IMR-90 (cell line): Measurements from ENCODE around the gene PRDM5. TPM values are rescaled to one million over a fixed set of nuclear protein-coding genes. Genes with fewer than 3 reads are reported as not detected.

ENCODE experiments used
- ATAC-seq: fragments of 200-7000 bp; cut with Tn5 transposase; 2 replicates; pipeline ENCODE4 v1.9.1; 2020; ENCODE audit warnings: low read depth, mild to moderate bottlenecking, moderate library complexity
- BruUV-seq: library from RNA; stranded (reverse); fragments of 400-500 nt; replicated peaks from 2 replicates; lab custom pipeline; 2021; lab: Mats Ljungman, UMichigan
- CTCF ChIA-PET: fragments of 300-600 bp; formaldehyde crosslinking; extraction: SDS; loops from one replicate; lab custom pipeline; 2021; ENCODE audit warnings: antibody characterized with exemption; lab: Yijun Ruan, JAX
- POLR2A ChIA-PET: fragments of 300-600 bp; sonication (Branson Sonifier 250); formaldehyde crosslinking; loops from one replicate; lab custom pipeline; 2022; ENCODE audit warnings: antibody characterized with exemption; ENCODE audit not compliant: unreplicated experiment; lab: Charles Lee
- DNase-seq: peaks from one replicate; pipeline ENCODE4 v3.0.0; 2013
- H2AFZ ChIP-seq: replicated peaks from 2 replicates; pipeline ENCODE3; 2013; ENCODE audit warnings: low read length, mild to moderate bottlenecking; ENCODE audit not compliant: poor library complexity
- H2AK5ac ChIP-seq: 2 replicates; pipeline ENCODE4 v1.6.1; 2013; ENCODE audit warnings: low read depth, low read length, inconsistent platforms
- H2AK9ac ChIP-seq: replicated peaks from 2 replicates; pipeline ENCODE3; 2013; ENCODE audit warnings: mild to moderate bottlenecking, low read depth, low read length, moderate library complexity; ENCODE audit not compliant: poor library complexity
- H2BK120ac ChIP-seq: 2 replicates; pipeline ENCODE4 v1.6.1; 2013; ENCODE audit warnings: low read depth, low read length, inconsistent platforms
- H2BK15ac ChIP-seq: 3 replicates; pipeline ENCODE4 v1.6.1; 2013; ENCODE audit warnings: low read depth, low read length, inconsistent platforms
- H2BK20ac ChIP-seq: 2 replicates; pipeline ENCODE4 v1.6.1; 2013; ENCODE audit warnings: low read depth, mild to moderate bottlenecking, inconsistent platforms, low read length, moderate library complexity
- H2BK5ac ChIP-seq: 2 replicates; pipeline ENCODE4 v1.6.1; 2013; ENCODE audit warnings: mild to moderate bottlenecking, low read depth, low read length, inconsistent platforms; ENCODE audit not compliant: poor library complexity, severe bottlenecking
- H3K14ac ChIP-seq: replicated peaks from 2 replicates; pipeline ENCODE4 v1.6.1; 2013; ENCODE audit warnings: low read depth, low read length, inconsistent platforms
- H3K18ac ChIP-seq: 2 replicates; pipeline ENCODE4 v1.6.1; 2013; ENCODE audit warnings: low read depth, low read length, control low read depth
- H3K23ac ChIP-seq: 2 replicates; pipeline ENCODE4 v1.6.1; 2013; ENCODE audit warnings: low read depth, low read length, inconsistent platforms
- H3K27ac ChIP-seq: 2 replicates; pipeline ENCODE4 v1.5.1; 2013; ENCODE audit warnings: mild to moderate bottlenecking, control low read depth, low read length; ENCODE audit not compliant: insufficient read depth
- H3K27me3 ChIP-seq: 2 replicates; pipeline ENCODE4 v1.6.1; 2013; ENCODE audit warnings: low read length; ENCODE audit not compliant: control insufficient read depth, insufficient read depth
- H3K36me3 ChIP-seq: 2 replicates; pipeline ENCODE4 v1.6.1; 2013; ENCODE audit warnings: low read length, mixed read lengths; ENCODE audit not compliant: control insufficient read depth, insufficient read depth
- H3K4ac ChIP-seq: 2 replicates; pipeline ENCODE4 v1.6.1; 2013; ENCODE audit warnings: low read depth, low read length, inconsistent platforms
- H3K4me1 ChIP-seq: 2 replicates; pipeline ENCODE4 v1.6.1; 2013; ENCODE audit warnings: low read length, mixed read lengths; ENCODE audit not compliant: control insufficient read depth, insufficient read depth
- H3K4me2 ChIP-seq: 2 replicates; pipeline ENCODE4 v1.6.1; 2013; ENCODE audit warnings: low read depth, mild to moderate bottlenecking, control low read depth, low read length, moderate library complexity
- H3K4me3 ChIP-seq: 2 replicates; pipeline ENCODE4 v1.5.1; 2013; ENCODE audit warnings: low read depth, mild to moderate bottlenecking, control low read depth, low read length, moderate library complexity; ENCODE audit not compliant: insufficient read depth
- H3K56ac ChIP-seq: 2 replicates; pipeline ENCODE4 v1.6.1; 2013; ENCODE audit warnings: low read length, inconsistent platforms; ENCODE audit not compliant: insufficient read depth; ENCODE audit errors: extremely low read depth
- H3K79me1 ChIP-seq, 2 experiments: 2 replicates each; pipeline ENCODE4 v1.6.1; 2013; ENCODE audit warnings: low read length in 2 of 2, inconsistent platforms in 1 of 2, low read depth in 1 of 2
- H3K9ac ChIP-seq: 2 replicates; pipeline ENCODE4 v1.6.1; 2013; ENCODE audit warnings: low read depth, low read length, control low read depth
- H3K9me1 ChIP-seq: 2 replicates; pipeline ENCODE4 v1.6.1; 2013; ENCODE audit warnings: low read length, inconsistent platforms; ENCODE audit not compliant: insufficient read depth
- H3K9me3 ChIP-seq: 2 replicates; pipeline ENCODE4 v1.6.1; 2013; ENCODE audit warnings: low read length; ENCODE audit not compliant: control insufficient read depth, insufficient read depth
- H4K20me1 ChIP-seq: 2 replicates; pipeline ENCODE4 v1.6.1; 2013; ENCODE audit warnings: low read length, inconsistent platforms; ENCODE audit not compliant: insufficient read depth
- H4K5ac ChIP-seq: 2 replicates; pipeline ENCODE4 v1.6.1; 2013; ENCODE audit warnings: mild to moderate bottlenecking, low read depth, low read length, control low read depth
- H4K8ac ChIP-seq, 2 experiments: 2 replicates each; pipeline ENCODE4 v1.6.1; 2013; ENCODE audit warnings: low read depth in 2 of 2, low read length in 2 of 2, control low read depth in 1 of 2, inconsistent platforms in 1 of 2
- H4K91ac ChIP-seq: 2 replicates; pipeline ENCODE4 v1.6.1; 2013; ENCODE audit warnings: low read depth, low read length, inconsistent platforms; ENCODE audit not compliant: insufficient read depth
- BHLHE40 ChIP-seq: fragments of 150-350 bp; IDR thresholded peaks from 2 replicates; pipeline ENCODE4 v1.6.1; 2016; ENCODE audit warnings: mild to moderate bottlenecking, low read depth, low read length
- CEBPB ChIP-seq: IDR thresholded peaks from 2 replicates; pipeline ENCODE4 v1.6.1; 2012; ENCODE audit warnings: low read depth, low read length, improper control_type of control experiment
- CHD1 ChIP-seq: IDR thresholded peaks from 2 replicates; pipeline ENCODE4 v1.6.1; 2012; ENCODE audit warnings: low read depth, low read length, improper control_type of control experiment
- FOS ChIP-seq: fragments of 150-350 bp; IDR thresholded peaks from 2 replicates; pipeline ENCODE4 v1.6.1; 2016; ENCODE audit warnings: low read depth, low read length
- MAZ ChIP-seq: IDR thresholded peaks from 2 replicates; pipeline ENCODE4 v1.6.1; 2012; ENCODE audit warnings: low read depth, mild to moderate bottlenecking, low read length, improper control_type of control experiment, moderate library complexity, borderline replicate concordance
- NFE2L2 ChIP-seq: fragments of 150-350 bp; IDR thresholded peaks from 2 replicates; pipeline ENCODE4 v1.6.1; 2016; ENCODE audit warnings: low read depth, mild to moderate bottlenecking, low read length
- POLR2A ChIP-seq: IDR thresholded peaks from 2 replicates; pipeline ENCODE4 v1.6.1; 2012; ENCODE audit warnings: mild to moderate bottlenecking, low read depth, low read length
- RAD21 ChIP-seq: IDR thresholded peaks from 2 replicates; pipeline ENCODE4 v1.6.1; 2012; ENCODE audit warnings: low read length, improper control_type of control experiment
- RCOR1 ChIP-seq: IDR thresholded peaks from 2 replicates; pipeline ENCODE4 v1.6.1; 2012; ENCODE audit warnings: mild to moderate bottlenecking, low read length, improper control_type of control experiment; ENCODE audit not compliant: insufficient replicate concordance
- RFX5 ChIP-seq: IDR thresholded peaks from 2 replicates; pipeline ENCODE4 v1.8.0; 2012; ENCODE audit warnings: low read depth, mild to moderate bottlenecking, low read length, moderate library complexity
- WGBS, 2 experiments: methylation state at CpG; one replicate each; pipeline versions ENCODE4 v1.1.5 to v1.1.7; 2013; ENCODE audit warnings: missing lambda C conversion rate in 2 of 2; ENCODE audit not compliant: insufficient read length in 1 of 2; ENCODE audit errors: extremely low coverage in 2 of 2; 5-methylcytosine and 5-hydroxymethylcytosine counted together
- dilution Hi-C: fragments of 300-500 bp; cut with HindIII; formaldehyde crosslinking; loops from one replicate; pipeline ENCODE4 v1.14.3; 2018; ENCODE audit warnings: low sequenced_read_pairs; ENCODE audit not compliant: unreplicated experiment
- in situ Hi-C: fragments of 300-500 bp; cut with MboI; formaldehyde crosslinking; loops from 3 replicates; pipeline ENCODE4 v1.14.3; 2019; ENCODE audit warnings: low sequenced_read_pairs, inconsistent platforms, mixed read lengths
- intact Hi-C: fragments of 100-400 bp; cut with micrococcal nuclease; formaldehyde crosslinking; loops from 2 replicates; pipeline ENCODE4 v1.10.0; 2022
- polyA plus RNA-seq, 3 experiments: library from polyadenylated mRNA; depleted of rRNA; stranded (reverse); fragments of >200 nt; gene quantifications; 2 replicates each; pipeline ENCODE4 v1.2.3, GENCODE V29; 2012; ENCODE audit warnings: low replicate concordance in 1 of 3
- total RNA-seq: library from RNA; depleted of rRNA; stranded (reverse); fragments of >200 nt; gene quantifications from 2 replicates; pipeline ENCODE4 v1.2.3, GENCODE V29; 2012
- TF ChIP-seq, protein P1 (sequence below): conservative IDR thresholded peaks from 2 replicates; pipeline ENCODE4 v1.5.1; 2012; ENCODE audit warnings: mild to moderate bottlenecking, low read depth, low read length, improper control_type of control experiment
- TF ChIP-seq, protein P2 (sequence below): fragments of 150-350 bp; IDR thresholded peaks from 2 replicates; pipeline ENCODE4 v1.6.1; 2016; ENCODE audit warnings: low read depth, mild to moderate bottlenecking, low read length, moderate library complexity, borderline replicate concordance

The PRDM5 gene
- total and polyA plus RNA-seq, 2 of the 4 experiments (the other 2 are of a cell fraction), result 4.1 to 10.8 TPM

DNA sequence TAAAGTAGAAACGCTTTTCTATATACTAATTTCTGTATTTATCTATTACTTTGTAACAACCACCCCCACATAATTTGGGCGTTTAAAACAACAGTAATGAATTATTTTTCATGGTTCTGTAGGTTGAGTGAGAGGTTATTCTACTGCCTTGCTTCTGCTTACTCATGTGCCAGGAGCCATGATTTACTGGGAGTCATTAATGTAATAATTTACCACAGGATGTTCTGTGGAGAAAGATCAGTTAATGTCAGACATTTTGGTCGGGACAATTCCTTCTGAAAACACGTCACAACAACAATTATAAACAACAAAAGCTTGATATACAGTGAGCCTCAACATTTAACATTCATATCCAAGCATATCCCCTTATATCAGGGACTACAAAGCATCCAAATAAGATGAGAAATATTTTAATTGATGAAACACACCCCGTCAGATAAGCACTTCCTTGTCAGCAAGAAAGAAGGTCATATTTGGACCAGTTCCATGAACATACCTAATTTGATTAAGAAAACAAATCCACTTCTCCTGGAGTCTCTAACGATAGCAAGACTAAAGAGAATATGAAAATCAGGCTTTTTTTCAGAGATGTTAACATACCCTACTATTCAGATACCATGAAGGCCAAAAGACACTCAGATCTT lies 238.5 kb downstream of the PRDM5 start:
- no peaks in the 10 kb centered on the region for H3K9me1 ChIP-seq
- H3K79me1 ChIP-seq, result no peaks in the 10 kb centered on the region
- ChIA-PET CTCF (no interaction called here), POLR2A (no interaction called here)
- no peak overlapping the region for H2AFZ ChIP-seq
- DNase-seq (no peak), ATAC-seq (no peak)
- H3K36me3 ChIP-seq, result no peaks in the 10 kb centered on the region
- dilution Hi-C loops, result no loop called here
- H3K27ac ChIP-seq, result no peak overlapping the region
- H2BK5ac ChIP-seq, result no peak overlapping the region
- H3K23ac ChIP-seq, result no peak overlapping the region
- no peak overlapping the region for H4K5ac ChIP-seq
- no peak overlapping the region for H3K4me2 ChIP-seq
- WGBS, 2 experiments, result no CpG with 5 or more reads among the region's 6 CpGs
- no peak overlapping the region for H3K9ac ChIP-seq
- H4K20me1 ChIP-seq, result no peaks in the 10 kb centered on the region
- no peak overlapping the region for H3K18ac ChIP-seq
- in situ Hi-C loops, result no loop called here
- H2AK9ac ChIP-seq, result no peak overlapping the region
- no peak overlapping the region for H2BK120ac ChIP-seq
- no peak overlapping the region for H4K8ac ChIP-seq
- H2AK5ac ChIP-seq, result no peak overlapping the region
- no peaks in the 10 kb centered on the region for H3K27me3 ChIP-seq
- no peaks in the 10 kb centered on the region for H3K4me1 ChIP-seq
- intact Hi-C loops, result no loop called here
- no peak overlapping the region for H3K4ac ChIP-seq
- no peaks in the 10 kb centered on the region for H3K9me3 ChIP-seq
- no peak overlapping the region for H4K91ac ChIP-seq
- BruUV-seq, result no TSS peak
- no peak overlapping the region for H3K4me3 ChIP-seq
- no peak for TF ChIP-seq NFE2L2
- TF ChIP-seq BHLHE40, result no peak
- TF ChIP-seq RAD21, result no peak
- TF ChIP-seq, protein P1, sequence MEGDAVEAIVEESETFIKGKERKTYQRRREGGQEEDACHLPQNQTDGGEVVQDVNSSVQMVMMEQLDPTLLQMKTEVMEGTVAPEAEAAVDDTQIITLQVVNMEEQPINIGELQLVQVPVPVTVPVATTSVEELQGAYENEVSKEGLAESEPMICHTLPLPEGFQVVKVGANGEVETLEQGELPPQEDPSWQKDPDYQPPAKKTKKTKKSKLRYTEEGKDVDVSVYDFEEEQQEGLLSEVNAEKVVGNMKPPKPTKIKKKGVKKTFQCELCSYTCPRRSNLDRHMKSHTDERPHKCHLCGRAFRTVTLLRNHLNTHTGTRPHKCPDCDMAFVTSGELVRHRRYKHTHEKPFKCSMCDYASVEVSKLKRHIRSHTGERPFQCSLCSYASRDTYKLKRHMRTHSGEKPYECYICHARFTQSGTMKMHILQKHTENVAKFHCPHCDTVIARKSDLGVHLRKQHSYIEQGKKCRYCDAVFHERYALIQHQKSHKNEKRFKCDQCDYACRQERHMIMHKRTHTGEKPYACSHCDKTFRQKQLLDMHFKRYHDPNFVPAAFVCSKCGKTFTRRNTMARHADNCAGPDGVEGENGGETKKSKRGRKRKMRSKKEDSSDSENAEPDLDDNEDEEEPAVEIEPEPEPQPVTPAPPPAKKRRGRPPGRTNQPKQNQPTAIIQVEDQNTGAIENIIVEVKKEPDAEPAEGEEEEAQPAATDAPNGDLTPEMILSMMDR, result no peak
- no peak for TF ChIP-seq RFX5
- TF ChIP-seq CHD1, result no peak
- TF ChIP-seq CEBPB, result no peak
- TF ChIP-seq, protein P2, sequence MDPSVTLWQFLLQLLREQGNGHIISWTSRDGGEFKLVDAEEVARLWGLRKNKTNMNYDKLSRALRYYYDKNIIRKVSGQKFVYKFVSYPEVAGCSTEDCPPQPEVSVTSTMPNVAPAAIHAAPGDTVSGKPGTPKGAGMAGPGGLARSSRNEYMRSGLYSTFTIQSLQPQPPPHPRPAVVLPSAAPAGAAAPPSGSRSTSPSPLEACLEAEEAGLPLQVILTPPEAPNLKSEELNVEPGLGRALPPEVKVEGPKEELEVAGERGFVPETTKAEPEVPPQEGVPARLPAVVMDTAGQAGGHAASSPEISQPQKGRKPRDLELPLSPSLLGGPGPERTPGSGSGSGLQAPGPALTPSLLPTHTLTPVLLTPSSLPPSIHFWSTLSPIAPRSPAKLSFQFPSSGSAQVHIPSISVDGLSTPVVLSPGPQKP, result no peak
- TF ChIP-seq FOS, result no peak
- TF ChIP-seq RCOR1, result no peak
- no peak for TF ChIP-seq MAZ
- no peak for TF ChIP-seq POLR2A
- no peak overlapping the region for H3K56ac ChIP-seq
- no peak overlapping the region for H3K14ac ChIP-seq
- no peak overlapping the region for H2BK20ac ChIP-seq
- no peak overlapping the region for H2BK15ac ChIP-seq
